ENCODE results near the gene ST8SIA5. TPM values are rescaled to one million over a fixed set of nuclear protein-coding genes. Genes with fewer than 3 reads are reported as not detected.

The ST8SIA5 gene
- total RNA-seq, 1 experiment from 2014 or later, result not detected

DNA sequence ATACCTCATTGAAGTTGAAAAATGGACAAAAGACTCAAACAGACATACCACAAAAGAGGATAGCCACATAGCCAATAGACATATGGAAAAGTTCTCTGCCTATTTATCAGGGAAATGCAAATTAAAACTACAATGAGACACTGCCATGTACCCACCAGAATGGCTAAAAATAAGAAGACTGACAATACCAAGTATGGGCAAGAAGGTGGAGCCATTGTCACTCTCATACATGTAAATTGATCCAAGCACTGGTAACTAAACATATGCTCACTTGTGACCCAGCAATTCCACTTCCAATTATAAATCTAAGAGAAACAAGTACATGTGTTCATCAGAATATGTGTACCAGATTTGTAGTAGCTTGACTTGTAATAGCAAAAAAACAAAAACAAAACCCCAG, 104.5 kb downstream of the ST8SIA5 start:
- no peak overlapping the region for H3K4me2 ChIP-seq
- ChIA-PET CTCF (no interaction called here), POLR2A (ENCODE audit: unreplicated experiment) (no interaction called here)
- no peaks in the 10 kb centered on the region for H3K79me2 ChIP-seq (ENCODE audit: low read depth)
- no peaks in the 10 kb centered on the region for H3K4me1 ChIP-seq (replicated peaks; ENCODE audit: insufficient read depth)
- no peaks in the 10 kb centered on the region for H3K36me3 ChIP-seq (ENCODE audit: low read depth)
- no peaks in the 10 kb centered on the region for H3K9me3 ChIP-seq (ENCODE audit: insufficient read depth, low read depth)
- H2AFZ ChIP-seq, result no peak overlapping the region
- H3F3A ChIP-seq (ENCODE audit: insufficient read depth, low read depth), result no peaks in the 10 kb centered on the region
- no peaks in the 10 kb centered on the region for H3K9me2 ChIP-seq (ENCODE audit: insufficient read depth)
- intact Hi-C loops (cut with micrococcal nuclease; ENCODE audit: unreplicated experiment), result loop anchor here (10.0 kb wide), 1 partner anchor 738 kb away; no protein-coding TSS in a partner anchor
- H3K27ac ChIP-seq, result no peak overlapping the region
- peaks cover 33% of the 10 kb centered on the region for H3K27me3 ChIP-seq (ENCODE audit: insufficient read depth, low read depth)
- no peak for TF ChIP-seq EZH2 (IDR thresholded peaks at IDR 0.05; ENCODE audit: low read depth)
- no peak for TF ChIP-seq CTCF (conservative IDR thresholded peaks at IDR 0.05)
- H3K4me3 ChIP-seq, result no peak overlapping the region
- no TSS peak for BruUV-seq (replicated peaks)
- H4K20me1 ChIP-seq (ENCODE audit: insufficient read depth), result no peaks in the 10 kb centered on the region
- DNase-seq, result no peak

DNA sequence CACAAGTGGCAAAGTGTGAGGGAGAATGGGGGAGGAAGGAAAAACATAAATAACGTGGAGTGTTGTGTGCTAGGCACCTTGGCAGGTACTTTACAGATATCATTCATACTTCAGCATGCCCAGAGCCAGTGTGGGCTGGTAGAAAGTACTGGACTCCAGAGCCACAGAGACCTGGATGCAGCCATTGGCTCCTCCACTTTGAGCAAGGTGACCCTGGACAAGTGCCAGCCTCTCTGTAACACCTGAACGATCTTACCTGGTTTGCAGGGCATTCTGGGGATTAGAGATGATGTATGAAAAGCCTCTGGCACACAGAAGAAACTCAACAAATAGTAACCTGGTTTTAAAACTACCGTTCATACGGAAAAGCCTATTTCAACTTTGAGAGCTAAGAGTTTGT, 106.2 kb downstream of the ST8SIA5 start:
- Histone ChIP-seq H3K27me3 (ENCODE audit: insufficient read depth, low read depth) (peaks cover 50% of the 10 kb centered on the region), H3K27ac (no peak overlapping the region), H2AFZ (no peak overlapping the region), H3K79me2 (ENCODE audit: low read depth) (no peaks in the 10 kb centered on the region), H4K20me1 (ENCODE audit: insufficient read depth) (no peaks in the 10 kb centered on the region), H3K4me2 (no peak overlapping the region), H3K36me3 (ENCODE audit: low read depth) (no peaks in the 10 kb centered on the region), H3K4me1 (replicated peaks; ENCODE audit: insufficient read depth) (no peaks in the 10 kb centered on the region), H3F3A (ENCODE audit: insufficient read depth, low read depth) (no peaks in the 10 kb centered on the region), H3K4me3 (no peak overlapping the region), H3K9me2 (ENCODE audit: insufficient read depth) (no peaks in the 10 kb centered on the region), H3K9me3 (ENCODE audit: insufficient read depth, low read depth) (no peaks in the 10 kb centered on the region)
- no TSS peak for BruUV-seq (replicated peaks)
- TF ChIP-seq EZH2 (IDR thresholded peaks at IDR 0.05; ENCODE audit: low read depth) (no peak), CTCF (conservative IDR thresholded peaks at IDR 0.05) (no peak)
- POLR2A ChIA-PET (ENCODE audit: unreplicated experiment), result no interaction called here
- DNase-seq, result no peak
- CTCF ChIA-PET, result no interaction called here
- intact Hi-C loops (cut with micrococcal nuclease; ENCODE audit: unreplicated experiment), result loop anchor here (10.0 kb wide), 1 partner anchor 736 kb away; no protein-coding TSS in a partner anchor

DNA sequence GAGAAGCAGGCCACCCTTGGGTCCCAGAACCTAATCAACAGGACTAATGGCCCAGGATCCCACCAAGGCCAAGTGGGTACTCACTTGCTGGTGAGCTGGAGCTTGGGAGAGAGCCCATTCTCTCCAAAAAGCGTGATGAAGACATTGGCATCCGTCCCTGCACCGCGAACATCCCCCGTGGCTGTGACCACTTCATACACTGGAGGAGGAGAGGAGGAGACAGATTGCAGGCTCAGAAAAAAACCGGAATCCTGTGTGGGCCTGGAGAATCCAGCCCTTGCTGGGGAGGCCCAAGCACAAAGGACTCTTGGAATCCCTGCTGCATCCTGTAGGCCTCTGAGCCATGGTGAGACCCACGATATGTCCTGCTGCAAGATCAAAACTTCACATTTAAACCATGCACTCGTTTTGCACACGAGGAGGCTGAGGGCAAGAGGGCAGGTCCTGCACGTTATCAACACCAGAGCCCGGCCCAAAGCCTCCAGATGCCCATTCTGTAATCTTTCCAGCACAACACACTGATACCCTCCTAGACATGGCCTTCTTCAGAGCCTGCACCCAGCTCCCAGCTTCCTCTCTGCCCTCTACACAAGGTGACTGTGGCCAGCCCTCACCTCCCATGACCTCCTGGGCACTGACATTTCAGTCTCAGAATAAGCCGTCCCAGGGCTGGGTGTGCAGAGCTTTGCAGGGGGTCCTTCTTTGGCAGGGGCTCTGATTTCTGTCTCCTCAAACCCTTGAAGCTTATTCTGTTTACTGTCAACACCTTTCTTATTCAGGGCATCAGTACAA, 107.6 kb downstream of the ST8SIA5 start:
- Histone ChIP-seq H3K9me2 (ENCODE audit: insufficient read depth) (no peaks in the 10 kb centered on the region), H3K4me2 (no peak overlapping the region), H3K9me3 (ENCODE audit: insufficient read depth, low read depth) (no peaks in the 10 kb centered on the region), H3K4me3 (no peak overlapping the region), H3K4me1 (replicated peaks; ENCODE audit: insufficient read depth) (no peaks in the 10 kb centered on the region), H3K79me2 (ENCODE audit: low read depth) (no peaks in the 10 kb centered on the region), H3K27me3 (ENCODE audit: insufficient read depth, low read depth) (peaks cover 55% of the 10 kb centered on the region), H3F3A (ENCODE audit: insufficient read depth, low read depth) (no peaks in the 10 kb centered on the region), H3K27ac (no peak overlapping the region), H3K36me3 (ENCODE audit: low read depth) (no peaks in the 10 kb centered on the region), H2AFZ (no peak overlapping the region), H4K20me1 (ENCODE audit: insufficient read depth) (no peaks in the 10 kb centered on the region)
- DNase-seq, result no peak
- ChIA-PET CTCF (interaction anchor here (0.6 kb wide), 1 partner anchor 167 kb away, joined by 3 read pairs; no protein-coding TSS in a partner anchor), POLR2A (ENCODE audit: unreplicated experiment) (no interaction called here)
- intact Hi-C loops (cut with micrococcal nuclease; ENCODE audit: unreplicated experiment), result no loop called here
- no TSS peak for BruUV-seq (replicated peaks)
- TF ChIP-seq EZH2 (IDR thresholded peaks at IDR 0.05; ENCODE audit: low read depth) (no peak), CTCF (conservative IDR thresholded peaks at IDR 0.05) (no peak)

Data from PC-9 (cell line).